Neural progenitor cell (in vitro differentiated cells): Measurements from ENCODE around the gene EIF3A. TPM values are rescaled to one million over a fixed set of nuclear protein-coding genes. Genes with fewer than 3 reads are reported as not detected.

Experiments used
- DNase-seq: peaks from one replicate; pipeline ENCODE4 v3.0.0-alpha.2; 2016; ENCODE audit warnings: low spot score
- H2AFZ ChIP-seq: fragments of 200-600 bp; sonication (generic); replicated peaks from 2 replicates; pipeline ENCODE4 v1.6.1; 2016; ENCODE audit warnings: antibody characterized with exemption
- H3F3A ChIP-seq: fragments of 200-600 bp; sonication (generic); 2 replicates; pipeline ENCODE4 v1.6.1; 2016; ENCODE audit warnings: antibody characterized with exemption, low read depth
- H3K27ac ChIP-seq: fragments of 200-600 bp; sonication (generic); 2 replicates; pipeline ENCODE4 v1.5.1; 2016; ENCODE audit warnings: mild to moderate bottlenecking
- H3K27me3 ChIP-seq: fragments of 200-600 bp; sonication (generic); 2 replicates; pipeline ENCODE4 v1.6.1; 2016; ENCODE audit warnings: mild to moderate bottlenecking, moderate library complexity
- H3K36me3 ChIP-seq: fragments of 200-600 bp; sonication (generic); 2 replicates; pipeline ENCODE4 v1.5.1; 2016
- H3K4me1 ChIP-seq: fragments of 200-600 bp; sonication (generic); 2 replicates; pipeline ENCODE4 v1.6.1; 2016; ENCODE audit warnings: mixed run types
- H3K4me2 ChIP-seq: fragments of 200-600 bp; sonication (generic); 2 replicates; pipeline ENCODE4 v1.6.1; 2016
- H3K4me3 ChIP-seq: fragments of 200-600 bp; sonication (generic); 2 replicates; pipeline ENCODE4 v1.5.1; 2016
- H3K79me2 ChIP-seq: fragments of 200-600 bp; sonication (generic); 2 replicates; pipeline ENCODE4 v1.6.1; 2016; ENCODE audit warnings: low read depth
- H3K9ac ChIP-seq: fragments of 200-600 bp; sonication (generic); 2 replicates; pipeline ENCODE4 v1.6.1; 2016
- H3K9me3 ChIP-seq: fragments of 200-600 bp; sonication (generic); 2 replicates; pipeline ENCODE4 v1.5.1; 2016; ENCODE audit warnings: low read depth
- H4K20me1 ChIP-seq: fragments of 200-600 bp; sonication (generic); 2 replicates; pipeline ENCODE4 v1.6.1; 2016; ENCODE audit warnings: low read depth
- H3K27ac Mint-ChIP-seq: 3 replicates; pipeline ENCODE4 v1.8.0; 2021; ENCODE audit warnings: mixed read lengths
- H3K27me3 Mint-ChIP-seq: 2 replicates; pipeline ENCODE4 v1.8.0; 2022; ENCODE audit warnings: low read depth, mild to moderate bottlenecking, inconsistent platforms, moderate library complexity, mixed read lengths; ENCODE audit not compliant: insufficient read depth
- H3K36me3 Mint-ChIP-seq: 3 replicates; pipeline ENCODE4 v1.8.0; 2021; ENCODE audit warnings: mixed read lengths
- H3K4me1 Mint-ChIP-seq: 3 replicates; pipeline ENCODE4 v1.8.0; 2021; ENCODE audit warnings: mixed read lengths
- H3K4me3 Mint-ChIP-seq: 3 replicates; pipeline ENCODE4 v1.8.0; 2021; ENCODE audit warnings: mild to moderate bottlenecking, moderate library complexity, mixed read lengths
- H3K9me3 Mint-ChIP-seq: 3 replicates; pipeline ENCODE4 v1.8.0; 2020; ENCODE audit warnings: mixed read lengths
- EZH2 ChIP-seq: fragments of 200-600 bp; sonication (generic); IDR thresholded peaks from 2 replicates; pipeline ENCODE4 v1.6.1; 2017; ENCODE audit warnings: antibody characterized with exemption, mild to moderate bottlenecking, moderate library complexity
- EZH2phosphoT487 ChIP-seq: fragments of 200-600 bp; sonication (generic); IDR thresholded peaks from 2 replicates; pipeline ENCODE4 v1.6.1; 2017; ENCODE audit warnings: antibody characterized with exemption
- total RNA-seq: library from RNA; depleted of rRNA; stranded (reverse); fragments of >200 nt; gene quantifications from 2 replicates; pipeline ENCODE4 v1.2.3, GENCODE V29; 2015; ENCODE audit warnings: low replicate concordance
- TF ChIP-seq, protein P1 (sequence below): fragments of 200-600 bp; sonication (generic); IDR thresholded peaks from 2 replicates; pipeline ENCODE4 v1.5.1; 2017; ENCODE audit warnings: antibody characterized with exemption, mild to moderate bottlenecking

The EIF3A gene
- total RNA-seq, 1 donor from 2014 or later = 133 TPM

DNA sequence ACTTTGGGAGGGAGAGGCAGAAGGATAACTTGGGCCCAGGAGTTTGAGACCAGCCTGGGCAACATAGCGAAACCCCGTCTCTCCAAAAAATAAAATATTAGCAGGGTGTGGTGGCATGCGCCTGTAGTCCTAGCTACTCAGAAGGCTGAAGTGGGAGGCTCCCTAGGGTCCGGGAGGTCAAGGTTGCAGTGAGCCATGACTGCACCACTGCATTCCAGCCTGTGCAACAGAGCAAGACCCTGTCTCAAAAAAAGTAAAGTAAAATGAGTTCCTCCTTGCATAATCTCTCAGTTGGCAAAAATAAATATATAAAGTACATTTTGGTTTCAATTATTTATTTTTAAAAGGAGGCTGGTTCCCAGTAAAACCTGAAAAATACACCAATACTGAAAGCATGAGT is 39.3 kb downstream of the EIF3A start:
- Mint-ChIP-seq H3K4me3 (no peak overlapping the region), H3K27ac (no peak overlapping the region)

DNA sequence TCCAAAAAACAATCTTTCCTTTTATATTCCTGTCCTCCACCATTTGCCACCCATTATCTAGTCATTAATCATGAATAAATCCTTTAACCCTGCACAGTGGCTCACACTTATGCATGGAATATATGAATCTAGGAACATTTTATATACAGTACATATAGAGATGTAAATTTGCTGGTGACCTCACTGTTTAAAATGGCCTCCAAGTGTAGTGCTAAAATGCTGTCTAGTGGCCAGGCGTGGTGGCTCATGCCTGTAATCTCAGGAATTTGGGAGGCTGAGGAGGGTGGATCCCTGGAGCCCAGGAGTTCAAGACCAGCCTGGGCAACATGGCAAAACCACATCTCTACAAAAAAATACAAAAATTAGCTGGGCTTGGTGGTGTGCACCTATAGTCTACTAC is 41.5 kb downstream of the EIF3A start:
- peaks cover 27% of the 10 kb centered on the region for H3F3A ChIP-seq
- Mint-ChIP-seq H3K9me3 (no peaks in the 10 kb centered on the region), H3K4me3 (no peak overlapping the region), H3K36me3 (peaks cover 43% of the 10 kb centered on the region), H3K4me1 (no peaks in the 10 kb centered on the region), H3K27me3 (peaks cover 3% of the 10 kb centered on the region), H3K27ac (no peak overlapping the region)
- no peak for DNase-seq
- no peaks in the 10 kb centered on the region for H3K27me3 ChIP-seq
- peaks cover 63% of the 10 kb centered on the region for H3K79me2 ChIP-seq
- H3K4me2 ChIP-seq = no peak overlapping the region
- H4K20me1 ChIP-seq = peaks cover 81% of the 10 kb centered on the region
- no peak overlapping the region for H3K4me3 ChIP-seq
- H3K9me3 ChIP-seq = no peaks in the 10 kb centered on the region
- H3K36me3 ChIP-seq = peaks cover 46% of the 10 kb centered on the region
- H2AFZ ChIP-seq = no peak overlapping the region
- H3K4me1 ChIP-seq = no peaks in the 10 kb centered on the region
- no peak for TF ChIP-seq EZH2phosphoT487
- TF ChIP-seq EZH2 = no peak
- TF ChIP-seq, protein P1, sequence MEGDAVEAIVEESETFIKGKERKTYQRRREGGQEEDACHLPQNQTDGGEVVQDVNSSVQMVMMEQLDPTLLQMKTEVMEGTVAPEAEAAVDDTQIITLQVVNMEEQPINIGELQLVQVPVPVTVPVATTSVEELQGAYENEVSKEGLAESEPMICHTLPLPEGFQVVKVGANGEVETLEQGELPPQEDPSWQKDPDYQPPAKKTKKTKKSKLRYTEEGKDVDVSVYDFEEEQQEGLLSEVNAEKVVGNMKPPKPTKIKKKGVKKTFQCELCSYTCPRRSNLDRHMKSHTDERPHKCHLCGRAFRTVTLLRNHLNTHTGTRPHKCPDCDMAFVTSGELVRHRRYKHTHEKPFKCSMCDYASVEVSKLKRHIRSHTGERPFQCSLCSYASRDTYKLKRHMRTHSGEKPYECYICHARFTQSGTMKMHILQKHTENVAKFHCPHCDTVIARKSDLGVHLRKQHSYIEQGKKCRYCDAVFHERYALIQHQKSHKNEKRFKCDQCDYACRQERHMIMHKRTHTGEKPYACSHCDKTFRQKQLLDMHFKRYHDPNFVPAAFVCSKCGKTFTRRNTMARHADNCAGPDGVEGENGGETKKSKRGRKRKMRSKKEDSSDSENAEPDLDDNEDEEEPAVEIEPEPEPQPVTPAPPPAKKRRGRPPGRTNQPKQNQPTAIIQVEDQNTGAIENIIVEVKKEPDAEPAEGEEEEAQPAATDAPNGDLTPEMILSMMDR = no peak
- no peak overlapping the region for H3K9ac ChIP-seq
- H3K27ac ChIP-seq = no peak overlapping the region

More for the DNA sequence above, 39.3 kb downstream of the EIF3A start:
- Histone ChIP-seq H3K36me3 (peaks cover 33% of the 10 kb centered on the region), H4K20me1 (peaks cover 88% of the 10 kb centered on the region), H2AFZ (no peak overlapping the region), H3K9ac (no peak overlapping the region), H3K79me2 (peaks cover 83% of the 10 kb centered on the region), H3K4me2 (no peak overlapping the region), H3F3A (peaks cover 13% of the 10 kb centered on the region), H3K4me1 (no peaks in the 10 kb centered on the region), H3K27ac (no peak overlapping the region), H3K4me3 (no peak overlapping the region), H3K27me3 (no peaks in the 10 kb centered on the region), H3K9me3 (no peaks in the 10 kb centered on the region)
- Mint-ChIP-seq H3K27me3 (peaks cover 3% of the 10 kb centered on the region), H3K9me3 (no peaks in the 10 kb centered on the region), H3K36me3 (peaks cover 42% of the 10 kb centered on the region), H3K4me1 (no peaks in the 10 kb centered on the region)
- TF ChIP-seq EZH2 = no peak
- no peak for DNase-seq

- Histone ChIP-seq H3K9me3 (no peaks in the 10 kb centered on the region), H3K79me2 (peaks cover 6% of the 10 kb centered on the region), H3F3A (peaks cover 65% of the 10 kb centered on the region), H3K27ac (no peak overlapping the region), H3K36me3 (peaks cover 26% of the 10 kb centered on the region), H3K4me1 (peaks cover 16% of the 10 kb centered on the region), H2AFZ (no peak overlapping the region), H3K9ac (no peak overlapping the region), H4K20me1 (peaks cover 52% of the 10 kb centered on the region), H3K4me3 (peak overlapping the region; percentile 77), H3K27me3 (peaks cover 5% of the 10 kb centered on the region), H3K4me2 (peak overlapping the region; percentile 93)
- peaks cover 19% of the 10 kb centered on the region for H3K4me1 Mint-ChIP-seq
- peaks cover 2% of the 10 kb centered on the region for H3K27me3 Mint-ChIP-seq
- DNase-seq = no peak
- TF ChIP-seq EZH2 (no peak), EZH2phosphoT487 (no peak)
- TF ChIP-seq, protein P1 = no peak
- H3K36me3 Mint-ChIP-seq = peaks cover 17% of the 10 kb centered on the region
- no peaks in the 10 kb centered on the region for H3K9me3 Mint-ChIP-seq
- no peak overlapping the region for H3K27ac Mint-ChIP-seq
- H3K4me3 Mint-ChIP-seq = peak overlapping the region; percentile 75
Measured at GRCh38 chr10:119031496-119032059, 49.0 kb downstream of the EIF3A start.

GRCh38 chr10:119030421-119031250 is 50.0 kb downstream of the EIF3A start:
- Histone ChIP-seq H3K4me2 (peak overlapping the region; percentile 93), H3K79me2 (peaks cover 3% of the 10 kb centered on the region), H2AFZ (no peak overlapping the region), H3K9ac (no peak overlapping the region), H3K9me3 (no peaks in the 10 kb centered on the region), H3K27me3 (peaks cover 5% of the 10 kb centered on the region), H3K27ac (no peak overlapping the region), H4K20me1 (peaks cover 48% of the 10 kb centered on the region), H3K36me3 (peaks cover 17% of the 10 kb centered on the region), H3F3A (peaks cover 56% of the 10 kb centered on the region), H3K4me3 (peak overlapping the region; percentile 77), H3K4me1 (peaks cover 16% of the 10 kb centered on the region)
- Mint-ChIP-seq H3K27ac (no peak overlapping the region), H3K36me3 (peaks cover 14% of the 10 kb centered on the region), H3K9me3 (no peaks in the 10 kb centered on the region), H3K27me3 (peaks cover 2% of the 10 kb centered on the region), H3K4me1 (peaks cover 19% of the 10 kb centered on the region), H3K4me3 (peak overlapping the region; percentile 85)
- TF ChIP-seq EZH2 (no peak), EZH2phosphoT487 (no peak)
- TF ChIP-seq, protein P1 = peak; percentile 21
- peak; percentile 89 for DNase-seq
